GM10266 (cell line): ENCODE measurements around the gene KASH5.

ENCODE experiments used
- DNase-seq: peaks from one replicate; pipeline ENCODE4 v3.0.0; 2012; ENCODE audit errors: extremely low spot score
- TF ChIP-seq, protein P1 (sequence below): IDR thresholded peaks from 2 replicates; pipeline ENCODE4 v1.5.1; 2012; ENCODE audit warnings: mild to moderate bottlenecking, low read depth; ENCODE audit not compliant: control insufficient read depth, insufficient read depth; ENCODE audit errors: missing control alignments

The KASH5 gene

DNA sequence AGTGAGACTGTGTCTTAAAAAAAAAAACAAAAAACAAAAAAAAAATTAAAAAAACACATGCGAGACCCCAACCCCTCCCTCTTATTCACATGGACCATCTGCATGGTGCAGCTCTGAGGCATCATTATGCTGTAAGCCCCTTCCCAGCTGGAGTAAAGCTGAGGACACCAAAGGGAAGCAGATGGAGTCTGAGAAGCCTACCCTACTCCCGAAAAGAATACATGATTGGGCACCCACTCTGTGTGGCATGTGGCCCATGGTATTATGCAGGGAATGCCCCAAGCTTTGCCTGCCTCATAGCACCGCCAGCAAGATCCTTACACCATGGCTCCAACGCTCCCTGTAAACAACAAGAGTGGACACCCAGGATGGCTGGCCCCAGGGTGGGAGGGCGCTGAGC is 30.5 kb downstream of the KASH5 start:
- TF ChIP-seq, protein P1, sequence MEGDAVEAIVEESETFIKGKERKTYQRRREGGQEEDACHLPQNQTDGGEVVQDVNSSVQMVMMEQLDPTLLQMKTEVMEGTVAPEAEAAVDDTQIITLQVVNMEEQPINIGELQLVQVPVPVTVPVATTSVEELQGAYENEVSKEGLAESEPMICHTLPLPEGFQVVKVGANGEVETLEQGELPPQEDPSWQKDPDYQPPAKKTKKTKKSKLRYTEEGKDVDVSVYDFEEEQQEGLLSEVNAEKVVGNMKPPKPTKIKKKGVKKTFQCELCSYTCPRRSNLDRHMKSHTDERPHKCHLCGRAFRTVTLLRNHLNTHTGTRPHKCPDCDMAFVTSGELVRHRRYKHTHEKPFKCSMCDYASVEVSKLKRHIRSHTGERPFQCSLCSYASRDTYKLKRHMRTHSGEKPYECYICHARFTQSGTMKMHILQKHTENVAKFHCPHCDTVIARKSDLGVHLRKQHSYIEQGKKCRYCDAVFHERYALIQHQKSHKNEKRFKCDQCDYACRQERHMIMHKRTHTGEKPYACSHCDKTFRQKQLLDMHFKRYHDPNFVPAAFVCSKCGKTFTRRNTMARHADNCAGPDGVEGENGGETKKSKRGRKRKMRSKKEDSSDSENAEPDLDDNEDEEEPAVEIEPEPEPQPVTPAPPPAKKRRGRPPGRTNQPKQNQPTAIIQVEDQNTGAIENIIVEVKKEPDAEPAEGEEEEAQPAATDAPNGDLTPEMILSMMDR: no peak
- no peak for DNase-seq

DNA sequence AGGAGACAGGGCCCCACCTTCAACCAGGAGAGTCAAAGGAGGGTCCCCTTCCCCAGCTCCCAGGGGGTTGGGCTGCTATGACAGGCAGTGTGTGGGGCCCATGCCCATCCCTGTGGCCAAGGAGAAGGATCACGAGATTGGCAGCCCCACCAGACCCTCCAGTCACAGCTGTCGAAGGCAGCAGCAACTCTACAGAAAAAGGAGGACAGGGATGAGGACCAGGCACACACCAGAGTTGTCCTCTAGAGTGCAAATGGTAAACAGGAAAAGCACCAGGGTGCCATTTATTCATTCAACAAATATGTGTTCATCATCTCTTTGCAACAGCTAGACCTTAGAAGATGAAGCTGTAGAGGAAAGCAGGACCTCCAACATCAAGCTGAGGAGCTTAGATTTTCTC is 31.1 kb downstream of the KASH5 start:
- TF ChIP-seq, protein P1: no peak
- DNase-seq: no peak

DNA sequence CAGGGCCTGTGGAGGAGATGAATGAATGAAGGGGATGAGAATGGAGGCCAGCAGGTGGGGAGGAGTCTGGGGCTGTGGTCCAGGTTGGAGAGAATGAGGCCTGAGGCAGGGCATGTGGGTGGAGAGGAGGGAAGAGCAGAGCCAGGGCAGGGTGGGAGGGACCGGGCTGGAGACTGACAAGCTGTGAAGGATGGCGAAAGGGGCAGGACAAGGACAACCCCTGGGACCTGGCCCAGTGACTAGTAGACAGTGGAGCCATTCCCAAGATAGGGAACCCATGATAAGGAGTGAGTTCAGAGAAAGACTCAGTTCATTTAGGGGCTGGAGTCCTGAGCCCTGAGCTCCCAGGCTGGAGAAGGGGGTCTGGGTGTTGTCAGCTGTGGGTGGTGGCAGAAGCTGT is 32.2 kb downstream of the KASH5 start:
- DNase-seq: no peak
- TF ChIP-seq, protein P1: no peak

DNA sequence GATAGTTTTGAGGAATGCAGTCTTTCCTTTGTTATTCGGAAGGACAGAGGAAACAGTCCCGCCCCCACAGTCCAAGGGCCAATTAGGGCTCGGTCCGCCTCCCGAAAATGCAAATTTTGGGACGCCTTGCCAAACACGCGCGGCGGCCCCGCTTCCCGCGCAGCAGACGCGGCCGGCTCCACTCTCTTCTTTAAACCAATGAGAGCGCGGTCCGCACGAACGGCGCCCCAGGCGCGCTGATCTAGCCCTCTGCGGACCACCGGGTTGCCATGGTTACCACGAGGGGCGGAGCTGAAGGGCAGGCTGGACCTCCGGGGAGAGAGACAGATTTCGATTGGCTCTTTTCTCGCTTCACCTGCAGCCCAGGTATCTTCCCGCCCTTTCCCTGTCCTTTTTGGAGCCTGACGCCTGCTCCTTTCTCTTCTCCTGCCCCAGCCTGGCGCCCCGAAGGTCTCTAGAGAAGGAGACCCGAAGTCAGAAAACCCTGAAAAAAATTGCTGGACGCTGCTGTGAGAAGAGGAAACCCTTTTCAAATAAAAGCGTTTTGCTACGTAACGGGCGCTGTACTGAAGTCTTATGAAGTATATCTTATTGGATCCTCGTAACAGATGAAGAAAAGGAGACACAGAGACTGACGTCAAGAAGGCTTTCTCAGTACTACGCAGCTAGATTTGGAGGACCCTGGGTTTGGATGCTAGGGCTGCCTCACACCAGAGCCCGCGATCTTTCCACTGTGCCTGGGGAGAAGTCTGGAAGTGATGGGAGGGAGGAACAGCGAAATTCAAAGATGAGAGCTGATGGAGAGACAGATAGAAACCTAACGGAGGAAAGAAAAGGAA is 33.2 kb downstream of the KASH5 start:
- DNase-seq: peak; percentile 21
- TF ChIP-seq, protein P1: no peak

DNA sequence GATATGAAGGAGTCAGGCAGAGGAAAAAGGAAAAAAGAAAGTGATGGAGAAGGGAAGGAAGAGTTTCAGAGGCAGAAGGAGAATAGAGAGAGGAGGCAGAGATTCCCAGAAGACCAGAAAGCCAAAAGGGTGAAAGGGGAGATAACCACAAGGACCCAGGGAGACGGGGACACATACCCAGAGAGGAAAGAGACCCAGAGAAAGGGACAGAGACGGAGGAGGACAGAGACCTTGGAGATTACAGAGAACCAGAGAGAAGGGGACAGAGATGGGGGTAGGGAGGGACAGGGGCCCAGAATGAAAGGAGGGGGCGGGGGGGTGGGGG is 33.8 kb downstream of the KASH5 start:
- DNase-seq: peak; percentile 44
- TF ChIP-seq, protein P1: no peak

DNA sequence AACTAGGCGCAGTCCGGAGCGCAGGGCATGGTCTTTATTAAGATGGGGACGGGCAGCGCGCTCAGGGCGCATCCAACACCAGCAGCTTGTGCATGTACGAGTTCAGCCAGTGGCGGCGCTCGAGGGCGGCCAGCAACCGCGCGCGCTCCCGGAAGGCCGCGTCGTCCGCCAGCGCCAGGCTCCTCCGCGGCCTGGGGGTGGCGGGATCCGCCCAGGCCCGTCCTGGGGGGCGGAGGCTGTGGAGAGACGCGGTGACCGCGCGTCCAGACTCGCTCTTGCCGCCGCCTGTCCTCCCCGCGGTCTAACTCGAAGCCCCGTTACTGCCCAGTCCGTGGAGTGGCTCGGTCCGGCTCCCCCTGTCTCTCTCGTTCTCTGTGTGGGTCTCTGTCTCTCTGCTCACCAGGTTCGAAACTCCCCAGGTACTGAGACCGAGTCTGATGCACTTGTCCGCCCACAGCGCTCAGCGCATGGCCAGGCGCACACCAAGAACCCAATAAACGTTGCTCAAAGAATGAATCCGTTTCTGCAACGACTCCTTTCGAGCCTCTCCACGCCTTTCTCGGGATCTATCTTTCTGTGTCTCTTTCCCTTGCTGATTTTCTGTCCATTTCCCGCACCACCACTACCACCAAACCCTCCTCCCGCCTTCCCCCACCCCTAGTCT is 34.5 kb downstream of the KASH5 start:
- TF ChIP-seq, protein P1: peak; percentile 39
- DNase-seq: peak; percentile 45
